WI38 (cell line): ENCODE measurements around the gene TBX21.

ENCODE experiments used
- H3K4me3 ChIP-seq: 2 replicates; pipeline ENCODE4 v1.5.1; 2011; ENCODE audit warnings: low read depth, mild to moderate bottlenecking, control low read depth, low read length
- CTCF ChIP-seq: IDR thresholded peaks from 2 replicates; pipeline ENCODE4 v1.5.1; 2012; ENCODE audit warnings: low read depth, mild to moderate bottlenecking, control low read depth, low read length

TBX21 gene

GRCh38 chr17:47721725-47722124 is 11.3 kb upstream of the TBX21 start:
- no peak for TF ChIP-seq CTCF
- no peak overlapping the region for H3K4me3 ChIP-seq

- TF ChIP-seq CTCF = no peak
- H3K4me3 ChIP-seq = no peak overlapping the region
These were observed 8.3 kb upstream of the TBX21 start for GRCh38 chr17:47724705-47725104.

- TF ChIP-seq CTCF = no peak
- H3K4me3 ChIP-seq = no peak overlapping the region
These were observed 7.5 kb upstream of the TBX21 start for GRCh38 chr17:47725446-47726111.

- TF ChIP-seq CTCF = no peak
These were observed 6.0 kb upstream of the TBX21 start for GRCh38 chr17:47726796-47727703.

GRCh38 chr17:47727704-47728036 is 5.4 kb upstream of the TBX21 start:
- no peak for TF ChIP-seq CTCF
- no peak overlapping the region for H3K4me3 ChIP-seq

More at GRCh38 chr17:47726796-47727703, 6.0 kb upstream of the TBX21 start:
- no peak overlapping the region for H3K4me3 ChIP-seq

GRCh38 chr17:47728214-47728877 is 4.7 kb upstream of the TBX21 start:
- no peak for TF ChIP-seq CTCF
- H3K4me3 ChIP-seq = no peak overlapping the region

- TF ChIP-seq CTCF = no peak
- no peak overlapping the region for H3K4me3 ChIP-seq
These were observed 3.6 kb upstream of the TBX21 start for GRCh38 chr17:47729476-47729875.
